NT2/D1 (cell line): ENCODE data around the gene LGALS3.

Experiments used
- SUZ12 ChIP-seq: IDR thresholded peaks from 2 replicates; pipeline ENCODE4 v1.6.1; 2011; ENCODE audit not compliant: insufficient read length, insufficient read depth; ENCODE audit errors: extremely low read depth
- YY1 ChIP-seq: IDR thresholded peaks from 2 replicates; pipeline ENCODE4 v1.6.1; 2011; ENCODE audit not compliant: insufficient read length, insufficient read depth
- ZNF274 ChIP-seq: IDR thresholded peaks from 2 replicates; pipeline ENCODE4 v1.6.1; 2011; ENCODE audit warnings: mild to moderate bottlenecking, low read depth, low read length

DNA sequence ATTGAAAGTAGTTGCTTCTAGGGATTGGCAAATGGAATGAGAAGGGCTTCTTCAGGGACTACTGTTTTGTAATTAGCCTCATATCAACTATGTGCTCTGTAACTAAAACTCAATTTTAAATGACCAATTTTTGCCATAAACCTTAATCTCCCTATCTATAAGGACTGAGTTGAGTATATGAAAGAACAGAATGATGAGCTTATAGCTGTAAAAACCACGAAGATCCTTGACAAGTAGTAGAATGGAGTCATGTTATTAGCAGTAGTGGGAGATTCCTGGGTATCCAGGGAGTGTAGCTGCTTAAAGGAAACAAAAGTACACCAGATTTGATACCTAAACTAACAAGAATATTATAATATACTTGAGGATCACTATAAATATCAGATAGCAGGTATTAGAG is 28.0 kb downstream of the LGALS3 start:
- TF ChIP-seq YY1 (no peak), ZNF274 (no peak), SUZ12 (no peak)
